ENCODE data around the gene OPALIN.
"Not testable (repeated sequence)": the region's sequence is repeated elsewhere in the genome, so short reads cannot be mapped to it uniquely, and the experiment has no call there.

The OPALIN gene

DNA sequence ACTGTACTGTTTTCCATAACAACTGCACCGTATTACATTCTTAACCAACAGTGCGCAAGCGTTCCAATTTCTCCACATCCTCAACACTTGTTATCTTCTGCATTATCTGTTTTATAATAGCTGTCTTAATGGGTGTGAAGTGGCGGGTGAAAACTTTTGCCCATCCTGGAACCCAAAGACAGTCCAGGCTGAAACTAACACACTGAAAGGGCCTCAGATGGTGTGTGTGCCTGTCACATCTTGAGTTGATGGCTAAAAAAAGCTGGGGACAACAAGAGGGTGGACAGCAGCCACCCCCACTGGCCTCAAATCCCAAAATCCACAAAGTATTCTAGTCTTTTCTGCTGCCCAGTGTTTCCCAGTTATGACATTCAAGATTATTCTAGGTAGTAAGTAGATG is 19.4 kb downstream of the OPALIN start:
- no peak for DNase-seq (ENCODE audit: low spot score)

DNA sequence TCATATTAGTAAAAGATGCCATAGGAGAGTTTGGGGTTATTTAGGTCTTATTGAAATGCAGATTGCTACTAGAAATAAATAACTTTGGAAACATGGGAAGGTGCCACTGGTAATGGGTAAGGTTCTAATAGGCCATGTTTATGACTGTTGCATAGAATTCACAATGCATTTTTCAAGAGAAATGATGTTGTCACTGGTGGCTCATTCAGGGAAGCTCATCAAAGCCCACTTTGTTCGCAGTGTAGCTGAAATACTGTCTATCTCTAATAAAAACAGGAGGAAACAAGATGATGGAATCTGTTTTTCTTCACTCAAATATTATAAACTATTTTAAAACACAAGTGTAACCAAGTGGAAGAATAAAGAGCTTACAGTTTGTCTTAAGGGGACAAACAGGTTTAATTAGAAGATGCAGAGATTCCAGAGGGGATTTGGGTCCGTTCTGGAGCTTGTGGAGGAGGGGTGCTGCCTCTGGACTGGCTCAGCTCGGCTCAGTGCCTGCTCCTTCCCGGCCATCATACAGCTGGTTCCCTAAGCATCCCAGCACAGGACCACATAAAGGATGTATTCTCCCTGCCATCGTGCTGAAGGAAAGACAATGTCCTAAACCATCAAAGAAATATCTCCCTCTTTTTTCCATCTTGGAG is 20.4 kb downstream of the OPALIN start:
- DNase-seq (ENCODE audit: low spot score) = no peak

DNA sequence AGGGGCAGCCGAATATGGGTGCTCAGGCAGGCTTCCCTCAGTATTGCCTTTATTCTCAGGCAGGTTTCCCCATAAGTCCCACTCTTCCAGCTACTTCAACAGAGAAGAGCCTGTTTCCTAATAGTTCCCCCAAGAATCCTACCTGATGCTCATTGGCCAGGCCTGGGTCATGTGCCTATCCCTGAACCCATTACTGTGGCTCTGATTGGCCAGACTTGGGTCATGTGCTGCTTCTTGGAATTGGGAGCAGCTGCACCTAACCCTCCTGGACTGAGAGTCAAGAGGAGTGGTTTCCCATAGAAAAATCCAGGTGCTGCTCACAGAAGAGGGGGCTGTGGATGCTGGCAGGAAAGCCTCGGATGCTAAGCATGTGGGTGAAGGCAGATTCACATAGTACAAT is 21.7 kb downstream of the OPALIN start:
- no peak for DNase-seq (ENCODE audit: low spot score)

DNA sequence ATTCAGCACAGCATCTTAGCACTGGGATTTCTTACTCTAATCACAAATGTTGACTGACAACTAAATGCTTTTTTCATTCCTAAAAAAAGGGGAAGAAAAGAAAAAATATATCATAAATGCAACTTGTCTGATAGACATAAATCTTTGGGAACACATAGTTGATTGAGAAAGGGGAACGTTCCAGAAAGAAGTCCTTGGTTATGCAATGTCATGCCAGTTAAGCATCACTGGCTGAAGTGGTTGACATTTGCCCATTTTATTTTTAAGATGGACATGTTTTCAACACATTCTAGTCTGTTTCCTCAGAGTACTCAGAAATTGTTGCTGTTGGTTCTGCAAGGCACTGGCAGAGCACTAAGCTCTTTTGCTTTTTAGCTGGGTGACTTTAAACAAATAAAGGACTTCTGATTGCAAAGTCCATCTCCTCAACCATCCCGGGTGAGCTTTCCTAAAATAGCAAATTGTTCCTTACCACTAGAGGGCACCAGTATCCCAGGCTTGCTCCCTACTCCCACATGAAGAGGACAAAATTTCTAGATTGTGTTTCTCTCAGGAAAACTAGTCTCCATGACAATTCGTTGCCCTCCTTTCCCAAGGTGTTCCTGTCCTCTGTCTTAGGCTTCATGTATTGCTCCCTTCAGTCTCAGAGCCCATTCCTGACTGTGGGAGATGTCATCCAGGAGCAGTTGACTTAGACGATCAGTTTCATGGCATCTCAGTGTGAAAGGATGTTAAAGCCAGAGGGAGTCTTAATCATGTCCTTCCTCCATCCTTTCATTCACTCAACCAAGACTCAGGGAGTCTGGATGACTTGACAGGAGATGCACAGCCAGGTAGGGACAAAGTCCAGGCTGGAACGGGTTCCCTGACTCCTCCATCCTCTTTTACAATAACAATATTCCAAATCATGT is 23.9 kb downstream of the OPALIN start:
- DNase-seq (ENCODE audit: low spot score) = peak; percentile 12

DNA sequence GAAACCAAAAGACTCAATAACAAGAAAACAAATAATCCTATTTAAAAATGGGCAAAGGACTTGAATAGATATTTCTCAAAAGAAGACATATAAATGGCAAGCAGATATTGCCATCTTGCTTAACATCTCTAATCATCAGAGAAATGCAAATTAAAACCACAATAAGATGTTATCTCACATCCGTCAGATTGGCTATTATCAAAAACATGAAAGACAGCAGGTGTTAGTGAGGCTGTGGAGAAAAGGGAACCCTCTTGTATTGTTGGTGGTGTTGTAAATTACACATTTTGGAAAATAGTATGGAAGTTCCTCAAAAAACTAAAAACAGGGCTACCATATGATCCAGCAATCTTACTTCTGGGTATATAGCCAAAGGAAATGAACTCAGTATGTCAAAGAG is 25.7 kb downstream of the OPALIN start:
- no peak for DNase-seq (ENCODE audit: low spot score)

DNA sequence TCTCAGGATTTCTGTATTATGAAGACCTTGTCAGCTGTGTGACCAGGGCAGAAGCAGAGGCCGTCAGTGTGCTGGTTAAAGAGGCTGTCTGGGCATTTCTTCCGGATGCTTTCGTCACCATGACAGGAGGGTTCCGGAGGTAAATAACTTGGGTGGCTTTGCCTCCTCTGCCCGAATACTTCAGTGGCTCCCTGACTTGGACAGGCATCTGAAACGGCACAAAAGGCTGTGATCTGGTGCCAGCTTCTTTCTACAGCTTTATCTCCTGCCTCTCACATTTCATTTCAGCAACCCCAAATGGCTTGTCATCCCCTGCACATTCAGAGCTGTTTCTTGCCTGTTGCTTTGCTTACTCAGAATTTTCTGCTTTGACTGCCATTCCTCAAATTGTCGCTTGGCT is 31.3 kb downstream of the OPALIN start:
- DNase-seq (ENCODE audit: low spot score) = no peak

DNA sequence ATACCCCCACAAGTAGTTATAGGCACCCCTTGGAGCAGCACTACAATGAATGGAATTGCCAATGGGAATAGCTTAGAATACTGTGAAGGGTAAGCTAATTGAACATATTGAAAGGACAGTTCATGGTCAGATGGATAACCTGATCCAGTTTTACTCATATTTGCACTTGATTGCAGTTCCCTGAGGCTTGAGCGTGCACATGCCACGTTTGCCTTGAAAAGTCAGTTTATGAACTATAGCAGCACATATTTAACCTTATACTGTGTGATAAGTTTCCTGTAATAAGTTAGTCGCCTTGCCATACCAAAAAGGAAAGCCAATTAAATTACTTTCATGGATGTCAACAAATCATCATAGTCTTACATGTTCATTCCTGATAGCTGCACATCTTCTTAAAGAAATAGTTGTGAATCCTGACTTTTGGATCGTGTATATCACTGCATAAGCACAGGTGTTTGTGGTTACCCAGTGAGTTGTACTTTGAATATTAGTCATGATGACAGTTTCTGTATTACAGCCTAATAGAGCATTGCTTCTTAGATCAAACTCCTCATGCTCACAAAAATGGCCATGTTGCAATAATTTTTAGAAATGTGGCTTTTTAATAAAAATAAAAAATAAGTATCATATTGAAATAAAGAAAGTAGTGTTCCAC is 33.0 kb downstream of the OPALIN start:
- DNase-seq (ENCODE audit: low spot score) = no peak

DNA sequence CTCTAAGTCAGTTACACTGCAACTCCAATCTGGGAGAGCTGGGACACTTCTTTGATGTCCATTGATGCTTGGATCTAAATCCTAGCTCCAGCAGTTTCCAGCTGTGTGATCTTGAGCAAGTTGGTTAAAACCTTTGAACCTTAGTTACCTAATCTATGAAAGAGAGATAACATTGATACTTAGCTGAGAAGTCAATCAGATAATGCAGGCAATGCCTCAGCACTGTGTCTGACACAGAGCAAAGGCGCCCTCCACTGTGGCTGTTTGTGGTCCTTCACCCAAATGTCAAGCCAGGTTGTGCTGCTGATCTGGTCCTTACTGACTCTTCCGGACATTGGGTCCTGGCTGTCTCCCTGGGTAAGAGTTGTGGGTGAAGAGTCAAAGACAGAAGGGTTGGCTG is 34.4 kb downstream of the OPALIN start:
- no peak for DNase-seq (ENCODE audit: low spot score)

DNA sequence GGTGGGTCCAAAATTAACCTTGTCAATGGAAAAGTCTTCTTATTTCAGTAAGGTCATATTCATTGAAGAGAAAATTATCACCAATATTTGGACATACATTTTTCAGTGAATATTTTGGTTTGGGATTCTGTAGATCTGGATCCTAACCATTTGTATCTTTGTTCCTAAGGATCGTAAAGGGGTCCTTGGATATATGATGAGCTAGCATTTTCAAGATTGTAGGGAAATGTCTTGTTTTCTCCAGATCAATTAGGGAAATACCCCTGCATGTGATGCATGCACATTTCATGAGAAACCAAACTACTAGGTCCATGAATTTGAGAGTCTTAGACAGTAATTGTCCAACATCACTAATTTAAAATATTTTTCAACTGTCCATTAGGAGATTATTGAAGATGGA is 36.5 kb downstream of the OPALIN start:
- DNase-seq (ENCODE audit: low spot score) = no peak

DNA sequence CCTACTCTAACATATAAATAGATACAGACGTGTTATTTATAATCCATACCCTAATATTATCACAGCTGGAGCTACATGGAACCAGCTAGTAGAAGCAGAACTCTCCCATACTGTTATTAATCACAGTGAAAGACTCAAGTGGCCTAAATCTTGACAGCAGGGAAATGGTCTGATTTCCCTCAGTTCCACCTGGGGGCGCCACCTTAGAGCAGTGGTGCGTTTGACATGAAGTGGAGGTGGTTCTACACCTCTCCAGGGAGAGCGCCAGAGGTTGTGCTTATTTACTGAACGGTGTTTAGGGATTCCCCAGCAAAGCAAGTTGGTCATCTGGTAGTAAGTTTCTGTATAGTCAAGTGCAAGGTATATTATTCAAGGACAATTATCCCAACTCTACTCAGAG is 37.0 kb downstream of the OPALIN start:
- DNase-seq (ENCODE audit: low spot score) = no peak

DNA sequence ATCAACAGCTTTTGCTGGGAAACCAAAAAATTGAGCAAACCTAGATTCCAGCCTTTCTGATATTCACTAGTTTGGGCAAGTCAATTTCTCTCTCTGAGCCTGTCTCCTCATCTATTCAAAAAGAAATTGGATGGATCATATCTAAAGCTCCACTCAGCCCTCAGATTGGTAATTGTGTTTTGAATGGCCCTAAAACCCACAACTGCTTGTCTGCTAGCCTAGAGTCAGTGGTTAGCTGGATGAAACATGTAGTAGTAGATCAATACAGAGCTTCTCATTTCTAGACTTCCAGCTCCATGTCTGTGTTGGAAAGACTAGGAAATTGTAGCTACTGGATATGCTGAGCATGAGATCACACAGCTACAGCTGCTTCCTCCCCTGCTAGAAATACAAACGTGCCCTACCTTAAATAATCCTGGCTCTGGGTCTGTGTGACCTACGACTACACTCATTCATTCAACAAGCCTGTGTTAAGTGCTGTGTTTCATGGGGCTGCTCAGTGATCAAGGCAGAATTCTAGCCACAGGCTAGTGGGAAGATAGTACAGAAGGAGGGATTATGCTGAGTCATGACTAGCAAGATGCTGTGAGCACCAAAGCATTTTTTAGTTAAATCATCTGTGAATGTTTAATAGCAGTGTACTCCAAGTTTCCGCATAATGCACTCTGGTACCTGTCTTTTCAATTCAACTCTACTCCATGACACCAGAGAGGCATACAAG is 38.9 kb downstream of the OPALIN start:
- DNase-seq (ENCODE audit: low spot score) = no peak

DNA sequence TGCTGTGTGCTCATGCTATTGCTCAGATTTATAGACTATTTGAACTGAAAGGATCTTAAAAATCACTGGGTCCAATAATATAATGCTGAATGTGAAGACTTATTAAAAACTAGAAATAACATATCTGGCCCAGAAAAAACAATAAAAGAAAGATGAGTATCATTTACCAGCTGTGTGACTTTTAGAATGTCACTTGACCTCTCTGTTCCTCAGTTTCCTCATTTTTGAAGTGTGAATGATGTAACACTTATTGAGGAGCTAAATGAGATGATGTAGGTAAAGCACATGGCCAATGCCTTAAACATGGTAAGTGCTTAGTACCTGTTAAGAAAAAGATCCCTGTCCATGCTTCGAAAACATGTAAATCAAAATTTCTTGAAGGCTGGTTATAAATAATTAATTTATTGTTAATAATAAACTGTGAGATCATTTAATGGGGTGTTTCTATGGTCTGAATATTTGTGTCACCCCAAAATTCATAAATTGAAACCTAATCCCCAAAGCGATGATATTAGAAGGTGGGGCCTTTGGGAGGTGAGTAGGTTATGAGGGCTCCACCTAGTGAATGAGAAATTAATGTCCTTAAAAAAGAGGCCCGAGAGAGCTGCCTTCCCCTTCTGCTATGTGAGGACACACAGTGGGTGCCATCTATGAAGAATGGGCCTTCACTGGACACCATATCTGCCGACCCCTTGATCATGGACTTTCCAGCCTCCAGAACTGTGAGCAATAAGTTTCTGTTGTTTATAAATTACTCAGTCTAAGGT is 41.6 kb downstream of the OPALIN start:
- no peak for DNase-seq (ENCODE audit: low spot score)

DNA sequence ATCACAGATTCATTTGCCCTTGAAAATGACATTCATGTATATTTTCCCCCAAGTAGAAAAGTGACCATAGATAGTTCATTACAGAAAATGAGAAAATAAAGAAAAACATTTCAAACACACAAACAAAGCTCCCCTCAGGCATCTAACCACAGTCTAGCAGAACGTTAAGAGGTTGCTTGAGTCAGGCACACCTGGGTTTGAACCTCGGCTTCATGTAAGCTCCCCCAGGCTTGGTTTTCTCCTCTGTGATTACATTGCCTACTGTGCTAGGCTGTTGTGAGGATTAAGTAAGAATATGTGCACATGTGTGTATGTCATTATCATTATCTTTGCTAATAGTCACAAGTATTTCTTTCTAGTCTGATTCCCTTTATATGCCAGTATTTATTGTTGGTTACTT is 45.5 kb downstream of the OPALIN start:
- DNase-seq (ENCODE audit: low spot score) = no peak

DNA sequence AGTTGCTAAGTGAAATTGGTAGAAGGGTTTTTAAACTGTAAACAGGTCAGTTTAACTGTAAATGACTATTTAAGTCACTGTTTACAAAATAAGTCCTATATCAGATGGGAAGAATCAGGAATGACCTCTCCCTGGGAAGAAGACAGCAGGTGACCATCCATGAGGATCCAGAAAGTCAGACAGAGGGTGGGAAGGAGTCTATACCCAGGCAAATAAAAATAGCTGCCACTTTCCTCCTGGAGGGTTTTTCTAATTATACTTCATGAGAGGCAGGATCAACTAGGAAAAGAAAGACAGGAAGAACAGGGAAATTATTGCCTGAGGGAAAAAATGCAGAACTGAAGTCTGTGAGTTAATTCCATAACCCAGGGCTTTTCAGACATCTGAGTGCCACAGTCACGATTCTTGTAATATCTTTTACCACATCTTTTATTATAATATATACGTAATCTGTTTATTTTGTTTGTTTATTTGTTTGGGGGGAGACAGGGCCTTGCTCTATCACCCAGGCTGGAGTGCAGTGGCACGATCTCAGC is 47.6 kb downstream of the OPALIN start:
- no peak for DNase-seq (ENCODE audit: low spot score)

DNA sequence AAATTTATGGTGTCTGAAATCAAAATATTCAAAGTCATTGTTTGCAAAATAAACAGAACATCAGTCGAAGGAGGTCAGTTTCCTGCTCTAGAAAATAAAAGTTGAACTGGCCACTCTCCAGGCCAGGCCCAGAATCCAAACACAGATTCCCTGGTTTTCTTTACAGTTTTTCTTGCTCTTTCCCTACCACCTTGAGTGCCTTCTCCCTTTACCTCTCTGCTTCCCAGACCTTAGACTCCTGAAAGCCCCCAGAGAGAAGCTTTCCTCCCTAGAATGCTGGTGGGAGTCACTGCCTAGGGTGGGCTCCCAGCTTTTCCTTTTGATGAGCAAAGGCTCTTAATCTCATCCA is 48.5 kb downstream of the OPALIN start:
- no peak for DNase-seq (ENCODE audit: low spot score)

DNA sequence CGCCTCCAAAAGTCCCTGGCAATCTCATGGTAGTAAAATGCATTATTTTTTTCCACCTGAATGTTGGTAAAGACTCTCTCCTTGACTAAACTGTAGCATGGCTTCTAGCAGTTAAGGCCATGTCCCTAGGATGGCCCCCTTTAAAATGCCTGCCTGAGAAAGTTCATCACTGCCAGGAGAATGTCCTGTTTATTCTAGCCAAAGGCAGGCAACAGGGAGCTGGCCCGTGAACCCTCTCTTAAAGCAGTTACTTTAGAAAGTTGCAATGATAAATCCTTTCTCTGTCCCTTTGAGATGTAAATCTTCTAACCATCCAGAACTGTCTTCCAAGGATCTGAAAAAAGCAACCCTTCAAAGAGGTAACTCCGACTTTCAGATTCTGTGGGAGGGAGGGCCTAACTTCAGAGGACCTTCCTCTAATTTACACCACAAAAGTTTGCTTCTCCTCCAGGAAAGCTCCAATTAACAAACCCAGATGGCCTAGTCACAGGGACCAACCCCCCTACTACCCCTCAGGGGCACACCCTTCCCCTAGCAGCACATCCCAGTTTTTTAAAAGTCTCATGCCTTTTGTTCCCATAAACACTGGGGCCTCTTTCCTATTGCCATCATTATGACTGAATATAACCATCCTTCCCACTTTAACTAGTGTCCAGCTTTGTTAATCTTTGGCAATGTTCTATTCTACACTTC is 49.0 kb downstream of the OPALIN start:
- DNase-seq (ENCODE audit: low spot score) = no peak

DNA sequence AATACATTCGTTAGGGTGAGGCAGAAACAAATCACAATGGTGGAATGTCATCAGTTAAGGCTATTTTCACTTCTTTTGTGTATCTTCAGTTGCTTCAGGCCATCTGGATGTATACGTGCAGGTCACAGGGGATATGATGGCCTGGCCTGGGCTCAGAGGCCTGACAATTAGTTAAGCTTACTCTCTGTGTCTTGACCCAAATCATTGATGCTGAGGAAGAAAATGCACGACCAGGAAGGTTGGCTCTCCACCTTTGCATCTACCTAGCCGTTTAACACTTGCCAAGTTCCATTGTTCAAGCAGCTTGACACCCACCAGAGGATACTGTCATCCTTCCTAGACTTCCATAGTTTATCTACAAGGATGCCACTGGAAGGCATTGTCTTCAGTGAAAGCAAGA is 49.9 kb downstream of the OPALIN start:
- DNase-seq (ENCODE audit: low spot score) = not testable (repeated sequence)

DNA sequence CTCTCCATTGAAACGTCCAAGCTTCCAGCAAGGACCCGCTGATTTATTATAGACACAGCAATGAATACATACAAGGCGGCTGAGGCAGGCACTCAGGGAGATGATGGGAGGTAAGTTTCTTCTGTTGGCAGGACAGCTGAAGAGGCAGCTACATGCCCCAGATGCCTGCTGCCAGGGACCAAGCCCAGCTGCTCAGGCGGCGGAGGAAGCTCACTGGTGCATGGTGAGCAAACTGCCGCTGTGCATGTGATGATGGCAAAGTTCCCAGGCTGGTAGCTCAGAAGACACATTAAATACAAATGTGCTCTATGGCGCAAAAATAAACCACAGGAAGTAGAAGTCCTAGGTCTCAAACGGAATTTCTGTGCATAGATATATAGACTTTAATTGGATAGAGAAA is 52.3 kb downstream of the OPALIN start:
- DNase-seq (ENCODE audit: low spot score) = no peak

DNA sequence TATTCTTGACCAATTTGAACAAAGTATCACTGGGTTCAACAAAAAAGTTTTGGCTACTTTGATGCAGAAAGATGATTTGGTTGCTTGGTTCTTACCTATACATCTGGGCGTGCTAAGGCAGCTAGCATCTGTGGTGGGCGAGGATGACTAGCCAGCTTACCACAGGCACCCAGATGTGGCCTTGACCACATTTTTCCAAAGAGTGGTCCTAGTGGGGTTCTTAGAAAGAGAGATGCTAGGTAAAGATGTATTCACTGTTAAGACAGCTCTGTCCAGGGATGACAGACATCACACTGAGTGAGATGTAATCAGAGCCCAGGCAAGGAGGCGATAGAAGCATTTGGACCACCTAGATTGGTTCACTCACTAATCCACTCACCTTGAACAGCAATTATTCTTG is 53.8 kb downstream of the OPALIN start:
- DNase-seq (ENCODE audit: low spot score) = no peak

DNA sequence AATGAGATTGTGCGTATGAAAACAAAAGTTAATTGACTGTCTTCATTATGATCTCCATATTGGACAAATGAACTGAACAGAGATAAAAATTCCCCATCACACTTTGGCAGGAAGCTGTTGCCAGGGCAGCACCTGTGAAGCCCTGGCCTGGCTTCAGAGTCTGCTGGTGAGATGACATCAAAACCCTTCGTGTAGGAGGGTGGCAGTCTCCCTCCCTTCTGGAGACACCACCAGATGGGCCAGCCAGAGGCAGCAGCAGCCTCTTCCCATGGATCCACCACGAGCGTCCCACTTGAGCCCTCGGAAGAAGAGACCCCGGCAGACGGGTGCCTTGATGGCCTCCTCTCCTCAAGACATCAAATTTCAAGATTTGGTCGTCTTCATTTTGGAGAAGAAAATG is 54.6 kb downstream of the OPALIN start, which contains the start of gene DNTT:
TSS of gene DNTT (plus strand) at position 205 of the 400 bp plus-strand sequence. CDS start at position 269, 64 bp downstream.
- DNase-seq (ENCODE audit: low spot score) = no peak

Data from SK-N-DZ (cell line).